ENCODE data around the gene CST1.

Gene CST1

GRCh38 chr20:23700931-23701330, 49.8 kb downstream of the CST1 start:
- no peak for DNase-seq

GRCh38 chr20:23697947-23698346, 52.8 kb downstream of the CST1 start:
- DNase-seq, result no peak
